ENCODE data around the gene IER5L.

Gene IER5L

DNA sequence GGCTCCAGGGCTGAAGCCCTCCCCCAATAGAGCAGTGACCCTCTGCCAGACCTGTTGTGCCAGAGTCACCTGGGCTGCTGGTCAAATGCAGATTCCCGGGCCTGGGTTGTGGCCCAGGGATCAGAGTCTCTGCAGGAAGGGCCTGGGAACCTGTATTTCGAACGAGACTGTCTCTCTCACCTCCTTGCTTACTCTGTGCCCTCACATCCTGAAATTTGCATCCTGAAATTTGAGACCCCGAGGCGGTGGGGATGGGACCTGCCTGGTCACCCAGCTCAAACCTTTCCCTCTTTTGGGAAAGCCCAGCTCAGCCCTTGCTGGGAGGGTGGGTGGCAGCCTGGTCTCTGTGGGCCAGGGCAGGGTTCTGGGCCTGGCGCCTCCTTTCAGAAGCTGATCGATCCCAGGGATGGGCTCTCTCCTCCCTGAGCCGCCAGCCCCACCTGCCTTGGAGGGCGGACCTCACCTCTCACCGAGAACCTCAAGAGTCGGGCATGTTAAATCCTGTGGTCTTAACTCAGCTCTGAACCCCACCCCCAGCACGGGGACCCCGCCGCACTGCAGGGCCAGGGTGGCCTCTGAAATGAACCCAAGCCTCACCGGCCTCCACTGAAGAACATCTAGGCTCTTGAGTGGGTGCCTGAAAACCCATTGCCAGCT lies 44.0 kb upstream of the IER5L start:
- no peaks in the 10 kb centered on the region for H3K27me3 ChIP-seq (ENCODE audit: insufficient read depth, low read length, poor library complexity)
- no peak overlapping the region for H3K4me2 ChIP-seq (ENCODE audit: insufficient read depth, low read length)
- TF ChIP-seq EZH2 (IDR thresholded peaks at IDR 0.05; ENCODE audit: borderline replicate concordance, low read depth, low read length, severe bottlenecking) = no peak
- TF ChIP-seq, protein P1, sequence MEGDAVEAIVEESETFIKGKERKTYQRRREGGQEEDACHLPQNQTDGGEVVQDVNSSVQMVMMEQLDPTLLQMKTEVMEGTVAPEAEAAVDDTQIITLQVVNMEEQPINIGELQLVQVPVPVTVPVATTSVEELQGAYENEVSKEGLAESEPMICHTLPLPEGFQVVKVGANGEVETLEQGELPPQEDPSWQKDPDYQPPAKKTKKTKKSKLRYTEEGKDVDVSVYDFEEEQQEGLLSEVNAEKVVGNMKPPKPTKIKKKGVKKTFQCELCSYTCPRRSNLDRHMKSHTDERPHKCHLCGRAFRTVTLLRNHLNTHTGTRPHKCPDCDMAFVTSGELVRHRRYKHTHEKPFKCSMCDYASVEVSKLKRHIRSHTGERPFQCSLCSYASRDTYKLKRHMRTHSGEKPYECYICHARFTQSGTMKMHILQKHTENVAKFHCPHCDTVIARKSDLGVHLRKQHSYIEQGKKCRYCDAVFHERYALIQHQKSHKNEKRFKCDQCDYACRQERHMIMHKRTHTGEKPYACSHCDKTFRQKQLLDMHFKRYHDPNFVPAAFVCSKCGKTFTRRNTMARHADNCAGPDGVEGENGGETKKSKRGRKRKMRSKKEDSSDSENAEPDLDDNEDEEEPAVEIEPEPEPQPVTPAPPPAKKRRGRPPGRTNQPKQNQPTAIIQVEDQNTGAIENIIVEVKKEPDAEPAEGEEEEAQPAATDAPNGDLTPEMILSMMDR (IDR thresholded peaks at IDR 0.05; ENCODE audit: borderline replicate concordance, extremely low read depth, low read length, poor library complexity, severe bottlenecking) = no peak
- H3K36me3 ChIP-seq (ENCODE audit: insufficient read depth, low read length) = no peaks in the 10 kb centered on the region
- H2AFZ ChIP-seq (ENCODE audit: low read depth, low read length) = no peak overlapping the region
- peaks cover 7% of the 10 kb centered on the region for H3K4me1 ChIP-seq (ENCODE audit: insufficient read depth, low read length)
- no peak overlapping the region for H3K27ac ChIP-seq (ENCODE audit: low read length)
- H3K79me2 ChIP-seq (ENCODE audit: insufficient read depth, low read length) = no peaks in the 10 kb centered on the region
- ATAC-seq (ENCODE audit: insufficient read depth, low read depth) (no peak), DNase-seq (no peak)
- no peak overlapping the region for H3K9ac ChIP-seq (ENCODE audit: low read depth, low read length)
- no peak overlapping the region for H3K4me3 ChIP-seq (ENCODE audit: low read depth in 1 of 2, low read length in 2 of 2)
- no peaks in the 10 kb centered on the region for H4K20me1 ChIP-seq (ENCODE audit: insufficient read depth, low read length)
- H3K9me3 ChIP-seq (ENCODE audit: insufficient read depth, low read length, severe bottlenecking) = no peaks in the 10 kb centered on the region

- no peak overlapping the region for H3K4me3 ChIP-seq (ENCODE audit: low read depth in 1 of 2, low read length in 2 of 2)
- no peak for TF ChIP-seq EZH2 (IDR thresholded peaks at IDR 0.05; ENCODE audit: borderline replicate concordance, low read depth, low read length, severe bottlenecking)
- TF ChIP-seq, protein P1 (IDR thresholded peaks at IDR 0.05; ENCODE audit: borderline replicate concordance, extremely low read depth, low read length, poor library complexity, severe bottlenecking) = no peak
- no peak overlapping the region for H3K4me2 ChIP-seq (ENCODE audit: insufficient read depth, low read length)
- no peaks in the 10 kb centered on the region for H3K79me2 ChIP-seq (ENCODE audit: insufficient read depth, low read length)
- H3K36me3 ChIP-seq (ENCODE audit: insufficient read depth, low read length) = no peaks in the 10 kb centered on the region
- no peak overlapping the region for H3K9ac ChIP-seq (ENCODE audit: low read depth, low read length)
- no peaks in the 10 kb centered on the region for H4K20me1 ChIP-seq (ENCODE audit: insufficient read depth, low read length)
- H2AFZ ChIP-seq (ENCODE audit: low read depth, low read length) = no peak overlapping the region
- H3K4me1 ChIP-seq (ENCODE audit: insufficient read depth, low read length) = peaks cover 6% of the 10 kb centered on the region
- DNase-seq (peak; percentile 24), ATAC-seq (ENCODE audit: insufficient read depth, low read depth) (peak; percentile 70; the same call in 2 of the 3 replicates)
- no peaks in the 10 kb centered on the region for H3K9me3 ChIP-seq (ENCODE audit: insufficient read depth, low read length, severe bottlenecking)
- no peaks in the 10 kb centered on the region for H3K27me3 ChIP-seq (ENCODE audit: insufficient read depth, low read length, poor library complexity)
- H3K27ac ChIP-seq (ENCODE audit: low read length) = no peak overlapping the region
Measured at GRCh38 chr9:129221233-129221632, 43.2 kb upstream of the IER5L start.

GRCh38 chr9:129220771-129221170 lies 42.7 kb upstream of the IER5L start:
- no peak for ATAC-seq (ENCODE audit: insufficient read depth, low read depth)
- no peaks in the 10 kb centered on the region for H3K9me3 ChIP-seq (ENCODE audit: insufficient read depth, low read length, severe bottlenecking)
- no peaks in the 10 kb centered on the region for H4K20me1 ChIP-seq (ENCODE audit: insufficient read depth, low read length)
- TF ChIP-seq, protein P1 (IDR thresholded peaks at IDR 0.05; ENCODE audit: borderline replicate concordance, extremely low read depth, low read length, poor library complexity, severe bottlenecking) = no peak
- no peak for TF ChIP-seq EZH2 (IDR thresholded peaks at IDR 0.05; ENCODE audit: borderline replicate concordance, low read depth, low read length, severe bottlenecking)
- no peak overlapping the region for H2AFZ ChIP-seq (ENCODE audit: low read depth, low read length)
- no peak overlapping the region for H3K9ac ChIP-seq (ENCODE audit: low read depth, low read length)
- no peak for DNase-seq
- no peaks in the 10 kb centered on the region for H3K27me3 ChIP-seq (ENCODE audit: insufficient read depth, low read length, poor library complexity)
- H3K4me3 ChIP-seq (ENCODE audit: low read depth in 1 of 2, low read length in 2 of 2) = no peak overlapping the region
- H3K4me1 ChIP-seq (ENCODE audit: insufficient read depth, low read length) = peaks cover 2% of the 10 kb centered on the region
- H3K79me2 ChIP-seq (ENCODE audit: insufficient read depth, low read length) = no peaks in the 10 kb centered on the region
- no peak overlapping the region for H3K4me2 ChIP-seq (ENCODE audit: insufficient read depth, low read length)
- no peak overlapping the region for H3K27ac ChIP-seq (ENCODE audit: low read length)
- H3K36me3 ChIP-seq (ENCODE audit: insufficient read depth, low read length) = no peaks in the 10 kb centered on the region

Measured in DND-41 (cell line).